MM.1S (cell line): ENCODE data around the gene ATP5ME.

Experiments
- CTCF ChIP-seq: fragments of 300-600 bp; sonication (generic); IDR thresholded peaks from 2 replicates; pipeline ENCODE4 v1.5.1; 2016; ENCODE audit warnings: antibody characterized with exemption, low read length, mixed read lengths
- EZH2 ChIP-seq: fragments of 300-600 bp; sonication (generic); optimal IDR thresholded peaks from 2 replicates; pipeline ENCODE3; 2017; ENCODE audit warnings: low read depth, mild to moderate bottlenecking, antibody characterized with exemption, low read length, mixed read lengths

GRCh38 chr4:656436-657337 lies 17.4 kb downstream of the ATP5ME start:
- TF ChIP-seq EZH2 = no peak
- TF ChIP-seq CTCF = no peak
